Measurements from ENCODE around the gene ZNF587B. TPM values are rescaled to one million over a fixed set of nuclear protein-coding genes. Genes with fewer than 3 reads are reported as not detected.
A peak's percentile ranks its signal among the peaks of the same experiment; 100 is the strongest.

Gene ZNF587B
- total and polyA plus RNA-seq, 10 of the 15 experiments (the other 5 are each of a cell fraction or from before 2014, with no cell fraction given), result 4.1 to 33.9 (median 15.2) TPM

GRCh38 chr19:57814505-57815246, 15.4 kb upstream of the ZNF587B start, which contains the start of gene ZNF552 (continued):
- TF ChIP-seq E2F8 (IDR thresholded peaks at IDR 0.05; ENCODE audit: low read depth, partially characterized antibody) (no peak), PML (IDR thresholded peaks at IDR 0.05; ENCODE audit: low read length) (peak; percentile 64; the same call in 1 of the 2 replicates), PRDM15 (CRISPR knock-in tag; IDR thresholded peaks at IDR 0.05) (no peak), NFYA (IDR thresholded peaks at IDR 0.05; ENCODE audit: borderline replicate concordance, low read depth, low read length) (no peak; the same call in 1 of the 2 replicates), KDM1A (IDR thresholded peaks at IDR 0.05; ENCODE audit: borderline replicate concordance) (no peak), SUZ12 (IDR thresholded peaks at IDR 0.05; ENCODE audit: unreplicated experiment) (no peak), TCF7 (IDR thresholded peaks at IDR 0.05; ENCODE audit: borderline replicate concordance) (no peak), IKZF2 (IDR thresholded peaks at IDR 0.05) (peak in 1 of 2 experiments; percentile 18; a peak in 1 of 4 replicates), STAT1 (conservative IDR thresholded peaks at IDR 0.05) (peak; percentile 70; the same call in 1 of the 2 replicates), RCOR1 (conservative IDR thresholded peaks at IDR 0.05; ENCODE audit: low read depth, low read length) (no peak), NBN (IDR thresholded peaks at IDR 0.05) (no peak; the same call in 1 of the 2 replicates), MTA2 (IDR thresholded peaks at IDR 0.05; ENCODE audit: low read depth) (no peak), SREBF1 (IDR thresholded peaks at IDR 0.05; ENCODE audit: low read length) (no peak), NFIC (IDR thresholded peaks at IDR 0.05; ENCODE audit: low read depth, low read length) (no peak), RAD51 (IDR thresholded peaks at IDR 0.05) (peak; percentile 55; the same call in 1 of the 2 replicates), USF1 (IDR thresholded peaks at IDR 0.05; ENCODE audit: borderline replicate concordance, extremely low read length, insufficient read depth, low read depth, low read length) (peak; percentile 35), EGR1 (IDR thresholded peaks at IDR 0.05; ENCODE audit: borderline replicate concordance in 1 of 2, low read depth in 2 of 2, low read length in 2 of 2) (no peak)
- TF ChIP-seq, protein P1, sequence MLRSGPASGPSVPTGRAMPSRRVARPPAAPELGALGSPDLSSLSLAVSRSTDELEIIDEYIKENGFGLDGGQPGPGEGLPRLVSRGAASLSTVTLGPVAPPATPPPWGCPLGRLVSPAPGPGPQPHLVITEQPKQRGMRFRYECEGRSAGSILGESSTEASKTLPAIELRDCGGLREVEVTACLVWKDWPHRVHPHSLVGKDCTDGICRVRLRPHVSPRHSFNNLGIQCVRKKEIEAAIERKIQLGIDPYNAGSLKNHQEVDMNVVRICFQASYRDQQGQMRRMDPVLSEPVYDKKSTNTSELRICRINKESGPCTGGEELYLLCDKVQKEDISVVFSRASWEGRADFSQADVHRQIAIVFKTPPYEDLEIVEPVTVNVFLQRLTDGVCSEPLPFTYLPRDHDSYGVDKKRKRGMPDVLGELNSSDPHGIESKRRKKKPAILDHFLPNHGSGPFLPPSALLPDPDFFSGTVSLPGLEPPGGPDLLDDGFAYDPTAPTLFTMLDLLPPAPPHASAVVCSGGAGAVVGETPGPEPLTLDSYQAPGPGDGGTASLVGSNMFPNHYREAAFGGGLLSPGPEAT (IDR thresholded peaks at IDR 0.05; ENCODE audit: low read depth), result peak; percentile 63

Data from GM12878 (cell line).